Astrocyte (in vitro differentiated cells and primary cell): ENCODE data around the gene PPP1R7.

ENCODE experiments used
- EZH2 ChIP-seq: IDR thresholded peaks from 2 replicates; pipeline ENCODE4 v1.6.1; 2012; ENCODE audit warnings: mild to moderate bottlenecking, low read length, inconsistent platforms; ENCODE audit not compliant: insufficient read depth
- TF ChIP-seq, protein P1 (sequence below): IDR thresholded peaks from 2 replicates; pipeline ENCODE4 v1.5.1; 2011; ENCODE audit warnings: low read depth, mild to moderate bottlenecking, inconsistent platforms, low read length, moderate library complexity; ENCODE audit not compliant: insufficient read depth

DNA sequence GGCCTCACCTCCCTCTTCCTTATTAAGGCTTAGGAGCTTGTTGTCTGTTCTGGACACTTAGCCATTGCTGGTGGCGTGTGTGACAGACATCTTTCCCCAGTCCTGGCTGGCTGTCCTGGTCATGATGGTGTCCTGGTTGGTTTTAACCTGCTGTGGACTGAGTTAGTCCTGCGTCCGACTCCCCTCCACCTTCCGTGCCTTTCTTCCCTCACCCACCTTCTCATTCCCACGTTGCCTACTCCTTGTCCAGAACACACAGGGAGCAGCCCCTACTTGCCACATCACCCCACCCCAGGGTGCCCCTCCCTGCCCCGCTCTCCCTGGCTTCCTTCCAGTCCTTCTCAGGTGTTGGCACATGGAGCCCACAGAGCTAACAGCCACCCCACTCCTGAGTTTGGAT lies 47.7 kb downstream of the PPP1R7 start:
- TF ChIP-seq, protein P1, sequence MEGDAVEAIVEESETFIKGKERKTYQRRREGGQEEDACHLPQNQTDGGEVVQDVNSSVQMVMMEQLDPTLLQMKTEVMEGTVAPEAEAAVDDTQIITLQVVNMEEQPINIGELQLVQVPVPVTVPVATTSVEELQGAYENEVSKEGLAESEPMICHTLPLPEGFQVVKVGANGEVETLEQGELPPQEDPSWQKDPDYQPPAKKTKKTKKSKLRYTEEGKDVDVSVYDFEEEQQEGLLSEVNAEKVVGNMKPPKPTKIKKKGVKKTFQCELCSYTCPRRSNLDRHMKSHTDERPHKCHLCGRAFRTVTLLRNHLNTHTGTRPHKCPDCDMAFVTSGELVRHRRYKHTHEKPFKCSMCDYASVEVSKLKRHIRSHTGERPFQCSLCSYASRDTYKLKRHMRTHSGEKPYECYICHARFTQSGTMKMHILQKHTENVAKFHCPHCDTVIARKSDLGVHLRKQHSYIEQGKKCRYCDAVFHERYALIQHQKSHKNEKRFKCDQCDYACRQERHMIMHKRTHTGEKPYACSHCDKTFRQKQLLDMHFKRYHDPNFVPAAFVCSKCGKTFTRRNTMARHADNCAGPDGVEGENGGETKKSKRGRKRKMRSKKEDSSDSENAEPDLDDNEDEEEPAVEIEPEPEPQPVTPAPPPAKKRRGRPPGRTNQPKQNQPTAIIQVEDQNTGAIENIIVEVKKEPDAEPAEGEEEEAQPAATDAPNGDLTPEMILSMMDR: no peak
- TF ChIP-seq EZH2: no peak
